Measurements from ENCODE around the gene NTRK2. TPM values are rescaled to one million over a fixed set of nuclear protein-coding genes. Genes with fewer than 3 reads are reported as not detected.

NTRK2 gene
- total RNA-seq, 2 donors from 2014 or later = 11.9 to 30.1 TPM

GRCh38 chr9:84812847-84813246, 143.3 kb downstream of the NTRK2 start:
- Histone ChIP-seq H3K4me1 (peaks cover 0 to 4% of the 10 kb centered on the region in 2 donors), H3K36me3 (no peaks in the 10 kb centered on the region), H3K27ac (no peak overlapping the region), H3K4me3 (no peak overlapping the region), H3K9me3 (no peaks in the 10 kb centered on the region), H3K27me3 (no peaks in the 10 kb centered on the region)
- TF ChIP-seq, protein P1, sequence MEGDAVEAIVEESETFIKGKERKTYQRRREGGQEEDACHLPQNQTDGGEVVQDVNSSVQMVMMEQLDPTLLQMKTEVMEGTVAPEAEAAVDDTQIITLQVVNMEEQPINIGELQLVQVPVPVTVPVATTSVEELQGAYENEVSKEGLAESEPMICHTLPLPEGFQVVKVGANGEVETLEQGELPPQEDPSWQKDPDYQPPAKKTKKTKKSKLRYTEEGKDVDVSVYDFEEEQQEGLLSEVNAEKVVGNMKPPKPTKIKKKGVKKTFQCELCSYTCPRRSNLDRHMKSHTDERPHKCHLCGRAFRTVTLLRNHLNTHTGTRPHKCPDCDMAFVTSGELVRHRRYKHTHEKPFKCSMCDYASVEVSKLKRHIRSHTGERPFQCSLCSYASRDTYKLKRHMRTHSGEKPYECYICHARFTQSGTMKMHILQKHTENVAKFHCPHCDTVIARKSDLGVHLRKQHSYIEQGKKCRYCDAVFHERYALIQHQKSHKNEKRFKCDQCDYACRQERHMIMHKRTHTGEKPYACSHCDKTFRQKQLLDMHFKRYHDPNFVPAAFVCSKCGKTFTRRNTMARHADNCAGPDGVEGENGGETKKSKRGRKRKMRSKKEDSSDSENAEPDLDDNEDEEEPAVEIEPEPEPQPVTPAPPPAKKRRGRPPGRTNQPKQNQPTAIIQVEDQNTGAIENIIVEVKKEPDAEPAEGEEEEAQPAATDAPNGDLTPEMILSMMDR (IDR thresholded peaks at IDR 0.05) = no peak
- DNase-seq (ENCODE audit: low spot score) = no peak

- no peaks in the 10 kb centered on the region for H3K36me3 ChIP-seq
- TF ChIP-seq, protein P1 (IDR thresholded peaks at IDR 0.05) = no peak
- no peak overlapping the region for H3K27ac ChIP-seq
- no peaks in the 10 kb centered on the region for H3K9me3 ChIP-seq
- no peak overlapping the region for H3K4me3 ChIP-seq
- no peak for DNase-seq (ENCODE audit: low spot score)
- no peaks in the 10 kb centered on the region for H3K27me3 ChIP-seq
- H3K4me1 ChIP-seq = peaks cover 0 to 4% of the 10 kb centered on the region in 2 donors
Observed at GRCh38 chr9:84815554-84815953, 146.0 kb downstream of the NTRK2 start.

DNA sequence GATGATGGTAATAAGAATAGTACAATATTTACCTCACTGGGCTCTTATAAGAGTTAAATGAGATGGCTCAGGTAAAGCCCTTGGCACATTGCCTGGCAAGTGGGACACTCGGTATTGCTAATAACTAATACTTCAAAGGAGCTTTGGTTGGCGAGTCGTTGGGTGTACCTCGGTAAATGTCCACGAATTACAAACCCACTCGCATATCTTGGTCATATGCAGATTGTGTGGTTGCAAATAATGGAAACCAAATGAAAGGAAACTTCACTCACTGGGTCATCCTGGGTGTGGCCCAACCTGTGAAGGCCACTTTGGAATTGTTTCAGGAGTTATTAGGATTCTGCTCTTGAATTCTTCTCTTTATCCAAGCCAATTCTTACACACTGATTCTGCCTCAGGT, 147.5 kb downstream of the NTRK2 start:
- Histone ChIP-seq H3K27ac (no peak overlapping the region), H3K27me3 (no peaks in the 10 kb centered on the region), H3K9me3 (no peaks in the 10 kb centered on the region), H3K4me1 (no peaks in the 10 kb centered on the region), H3K36me3 (no peaks in the 10 kb centered on the region), H3K4me3 (no peak overlapping the region)
- no peak for DNase-seq (ENCODE audit: low spot score)
- TF ChIP-seq, protein P1 (IDR thresholded peaks at IDR 0.05) = no peak

- no peaks in the 10 kb centered on the region for H3K9me3 ChIP-seq
- TF ChIP-seq, protein P1 (IDR thresholded peaks at IDR 0.05) = no peak
- no peaks in the 10 kb centered on the region for H3K36me3 ChIP-seq
- H3K4me1 ChIP-seq = peaks cover 0 to 1% of the 10 kb centered on the region in 2 donors
- H3K4me3 ChIP-seq = no peak overlapping the region
- H3K27me3 ChIP-seq = no peaks in the 10 kb centered on the region
- H3K27ac ChIP-seq = no peak overlapping the region
- no peak for DNase-seq (ENCODE audit: low spot score)
Observed at GRCh38 chr9:84818791-84819190, 149.3 kb downstream of the NTRK2 start.

- no peaks in the 10 kb centered on the region for H3K36me3 ChIP-seq
- H3K27me3 ChIP-seq = no peaks in the 10 kb centered on the region
- H3K4me3 ChIP-seq = no peak overlapping the region
- DNase-seq (ENCODE audit: low spot score) = no peak
- H3K9me3 ChIP-seq = no peaks in the 10 kb centered on the region
- TF ChIP-seq, protein P1 (IDR thresholded peaks at IDR 0.05) = no peak
- peaks cover 0 to 4% of the 10 kb centered on the region in 2 donors for H3K4me1 ChIP-seq
- H3K27ac ChIP-seq = no peak overlapping the region
Observed at GRCh38 chr9:84819491-84819991, 150.0 kb downstream of the NTRK2 start.

DNA sequence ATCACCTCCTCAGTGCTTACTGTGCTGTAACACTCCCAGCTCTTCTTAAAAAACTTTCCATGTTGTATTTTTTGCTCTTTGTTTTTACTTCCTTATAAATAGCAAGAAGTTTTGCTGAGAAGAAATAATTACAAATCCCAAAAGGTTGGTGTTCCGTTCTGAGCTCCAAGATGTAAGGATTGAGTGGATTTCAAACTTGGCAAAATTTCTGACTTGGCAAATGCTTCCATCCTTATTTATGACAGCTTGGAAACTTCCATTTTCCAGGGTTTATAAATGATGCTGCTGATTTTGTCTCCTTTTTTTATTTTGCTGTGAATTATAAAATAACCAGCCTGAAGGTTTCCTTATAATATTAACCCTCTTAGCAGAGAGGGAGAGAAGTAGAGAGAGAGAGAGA, 151.9 kb downstream of the NTRK2 start:
- no peak overlapping the region for H3K4me3 ChIP-seq
- no peaks in the 10 kb centered on the region for H3K36me3 ChIP-seq
- DNase-seq (ENCODE audit: low spot score) = no peak
- peaks cover 0 to 4% of the 10 kb centered on the region in 2 donors for H3K4me1 ChIP-seq
- H3K27me3 ChIP-seq = no peaks in the 10 kb centered on the region
- TF ChIP-seq, protein P1 (IDR thresholded peaks at IDR 0.05) = no peak
- H3K9me3 ChIP-seq = no peaks in the 10 kb centered on the region
- no peak overlapping the region for H3K27ac ChIP-seq
